VCaP (cell line): ENCODE measurements around the gene SLC39A7.

Experiments
- H3K27ac ChIP-seq: fragments of 450-650 bp; 2 replicates; pipeline ENCODE4 v1.5.1; 2017
- CTCF ChIP-seq: fragments of 450-650 bp; conservative IDR thresholded peaks from 2 replicates; pipeline ENCODE4 v1.5.1; 2017; ENCODE audit warnings: mild to moderate bottlenecking, moderate library complexity

Gene SLC39A7

DNA sequence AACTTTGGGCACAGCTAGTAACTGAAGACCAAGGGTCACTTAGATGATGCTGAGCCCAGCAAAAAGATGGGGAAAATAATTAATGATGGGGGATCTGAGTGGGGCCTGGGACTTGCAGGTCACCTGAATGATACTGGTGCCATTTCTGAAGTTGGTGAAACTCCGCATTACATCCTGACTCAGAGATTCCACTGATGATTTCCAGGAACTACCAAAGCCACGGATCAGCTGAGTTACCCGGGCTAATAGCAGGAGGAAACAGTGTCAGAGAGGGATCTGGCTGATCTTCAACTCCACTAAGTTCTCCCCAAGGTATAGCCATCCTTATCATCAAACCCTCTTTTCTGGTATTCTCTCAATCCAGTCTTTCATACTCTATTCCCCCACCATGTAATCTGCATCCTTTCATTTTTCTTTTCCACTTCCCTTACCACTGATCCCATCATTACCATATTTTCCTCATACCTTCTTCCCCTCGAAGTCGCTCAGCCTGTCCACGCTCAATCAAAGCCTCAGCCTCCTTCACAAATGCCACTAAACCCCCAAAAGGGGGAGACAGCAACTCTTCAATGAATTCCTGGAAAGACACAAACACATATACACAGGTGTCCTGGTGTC lies 50.8 kb downstream of the SLC39A7 start:
- peak overlapping the region; percentile 98; the same call in 1 of the 2 replicates for H3K27ac ChIP-seq
- TF ChIP-seq CTCF: no peak

DNA sequence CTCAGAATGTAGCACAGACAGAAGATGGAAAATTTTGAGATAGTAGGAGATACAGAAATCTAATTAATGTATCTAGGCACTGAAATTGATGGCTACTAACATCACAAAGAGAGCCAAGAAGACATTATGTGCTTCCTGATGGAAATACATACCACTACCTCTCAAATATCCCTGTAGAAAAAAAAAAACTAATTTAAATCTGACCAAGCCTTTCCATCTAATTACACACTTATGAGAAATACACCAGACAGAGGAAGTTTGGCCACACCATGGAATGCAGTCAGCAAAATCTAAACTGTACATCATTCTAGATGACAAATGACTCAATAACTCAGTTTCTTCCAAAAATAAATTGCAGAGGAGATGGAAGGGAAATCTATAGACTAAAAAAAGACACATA lies 52.1 kb downstream of the SLC39A7 start:
- no peak for TF ChIP-seq CTCF
- no peak overlapping the region for H3K27ac ChIP-seq
